DOHH2 (cell line): ENCODE measurements around the gene TTC7B.

Source experiments
- EZH2phosphoT487 ChIP-seq: fragments of 200-600 bp; sonication (generic); IDR thresholded peaks from 2 replicates; pipeline ENCODE4 v1.6.1; 2017; ENCODE audit warnings: borderline replicate concordance, mild to moderate bottlenecking, antibody characterized with exemption, low read length, moderate library complexity, mixed read lengths
- TF ChIP-seq, protein P1 (sequence below): fragments of 200-600 bp; sonication (generic); IDR thresholded peaks from one replicate; pipeline ENCODE4 v1.5.1; 2014; ENCODE audit warnings: antibody characterized with exemption, mild to moderate bottlenecking, low read depth, low read length; ENCODE audit not compliant: poor library complexity, severe bottlenecking

DNA sequence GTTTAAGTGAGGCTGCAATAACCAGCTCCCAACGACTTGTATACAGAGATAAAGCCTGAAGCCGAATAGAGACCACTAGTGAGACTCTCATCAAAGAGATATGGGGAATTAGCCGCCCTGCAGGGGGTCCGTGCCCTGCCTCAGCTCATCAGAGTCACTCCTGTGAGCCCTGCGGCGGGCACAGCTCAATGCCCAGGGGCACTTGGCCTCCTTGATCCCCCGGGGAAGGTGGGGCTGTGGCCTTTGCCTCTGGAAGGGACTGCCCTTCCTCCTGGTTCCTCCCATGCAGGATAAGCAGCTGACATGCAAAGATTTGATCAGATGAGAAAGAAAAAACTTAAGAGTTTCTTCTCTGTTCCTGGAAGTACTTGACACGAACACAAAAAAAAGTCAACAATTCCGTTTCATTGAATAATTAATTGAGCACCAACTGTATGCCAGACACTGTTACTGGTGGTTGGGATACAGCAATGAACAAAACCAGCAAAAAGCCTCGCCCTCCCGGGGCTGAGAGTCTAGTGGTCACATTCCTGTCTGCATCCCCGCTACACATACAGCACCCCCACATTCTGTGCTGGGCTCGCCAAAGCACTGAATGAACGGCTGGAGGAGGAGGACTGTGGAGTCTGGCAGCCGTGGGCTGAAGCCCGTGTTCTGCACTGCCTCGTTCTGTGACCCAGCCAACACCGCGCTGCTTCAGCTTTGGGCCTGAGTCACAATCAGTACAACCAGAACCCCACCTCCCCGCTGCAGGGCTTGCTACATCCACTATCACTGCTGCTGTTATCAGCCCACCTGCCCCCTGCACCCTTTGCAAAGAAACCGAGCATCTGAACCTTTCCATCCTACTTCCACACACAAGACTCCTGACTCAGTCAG is 10.3 kb downstream of the TTC7B start:
- TF ChIP-seq EZH2phosphoT487, result no peak
- TF ChIP-seq, protein P1, sequence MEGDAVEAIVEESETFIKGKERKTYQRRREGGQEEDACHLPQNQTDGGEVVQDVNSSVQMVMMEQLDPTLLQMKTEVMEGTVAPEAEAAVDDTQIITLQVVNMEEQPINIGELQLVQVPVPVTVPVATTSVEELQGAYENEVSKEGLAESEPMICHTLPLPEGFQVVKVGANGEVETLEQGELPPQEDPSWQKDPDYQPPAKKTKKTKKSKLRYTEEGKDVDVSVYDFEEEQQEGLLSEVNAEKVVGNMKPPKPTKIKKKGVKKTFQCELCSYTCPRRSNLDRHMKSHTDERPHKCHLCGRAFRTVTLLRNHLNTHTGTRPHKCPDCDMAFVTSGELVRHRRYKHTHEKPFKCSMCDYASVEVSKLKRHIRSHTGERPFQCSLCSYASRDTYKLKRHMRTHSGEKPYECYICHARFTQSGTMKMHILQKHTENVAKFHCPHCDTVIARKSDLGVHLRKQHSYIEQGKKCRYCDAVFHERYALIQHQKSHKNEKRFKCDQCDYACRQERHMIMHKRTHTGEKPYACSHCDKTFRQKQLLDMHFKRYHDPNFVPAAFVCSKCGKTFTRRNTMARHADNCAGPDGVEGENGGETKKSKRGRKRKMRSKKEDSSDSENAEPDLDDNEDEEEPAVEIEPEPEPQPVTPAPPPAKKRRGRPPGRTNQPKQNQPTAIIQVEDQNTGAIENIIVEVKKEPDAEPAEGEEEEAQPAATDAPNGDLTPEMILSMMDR, result no peak
